OCI-LY3 (cell line): ENCODE data around the gene STK32B.

Experiments
- EZH2phosphoT487 ChIP-seq: fragments of 200-600 bp; shearing (Covaris generic); IDR thresholded peaks from 2 replicates; pipeline ENCODE4 v1.6.1; 2018; ENCODE audit warnings: antibody characterized with exemption, mixed run types, low read depth
- TF ChIP-seq, protein P1 (sequence below): fragments of 200-600, 300-600 bp; sonication (generic); IDR thresholded peaks from 2 replicates; pipeline ENCODE4 v1.5.1; 2014; ENCODE audit warnings: antibody characterized with exemption, low read length, low read depth

DNA sequence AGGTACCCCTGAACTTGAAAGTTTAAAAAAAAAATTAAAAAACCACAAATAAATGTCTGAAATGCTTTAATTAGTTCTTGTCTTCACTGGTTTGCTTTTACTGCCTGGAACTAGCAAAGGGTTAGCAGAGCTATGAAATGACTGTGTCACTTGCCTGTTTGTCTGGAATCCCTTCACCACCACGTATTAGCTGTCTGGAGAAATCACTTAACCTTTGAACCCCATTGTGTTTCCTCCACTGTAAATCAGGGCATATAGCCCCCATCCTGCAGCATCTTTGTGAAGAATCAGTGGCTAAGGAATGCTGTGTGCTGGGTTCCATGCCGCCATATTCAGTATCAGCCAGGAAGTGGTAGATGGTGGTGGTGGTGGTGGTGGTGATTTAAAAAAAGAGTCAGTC lies 38.3 kb upstream of the STK32B start:
- TF ChIP-seq, protein P1, sequence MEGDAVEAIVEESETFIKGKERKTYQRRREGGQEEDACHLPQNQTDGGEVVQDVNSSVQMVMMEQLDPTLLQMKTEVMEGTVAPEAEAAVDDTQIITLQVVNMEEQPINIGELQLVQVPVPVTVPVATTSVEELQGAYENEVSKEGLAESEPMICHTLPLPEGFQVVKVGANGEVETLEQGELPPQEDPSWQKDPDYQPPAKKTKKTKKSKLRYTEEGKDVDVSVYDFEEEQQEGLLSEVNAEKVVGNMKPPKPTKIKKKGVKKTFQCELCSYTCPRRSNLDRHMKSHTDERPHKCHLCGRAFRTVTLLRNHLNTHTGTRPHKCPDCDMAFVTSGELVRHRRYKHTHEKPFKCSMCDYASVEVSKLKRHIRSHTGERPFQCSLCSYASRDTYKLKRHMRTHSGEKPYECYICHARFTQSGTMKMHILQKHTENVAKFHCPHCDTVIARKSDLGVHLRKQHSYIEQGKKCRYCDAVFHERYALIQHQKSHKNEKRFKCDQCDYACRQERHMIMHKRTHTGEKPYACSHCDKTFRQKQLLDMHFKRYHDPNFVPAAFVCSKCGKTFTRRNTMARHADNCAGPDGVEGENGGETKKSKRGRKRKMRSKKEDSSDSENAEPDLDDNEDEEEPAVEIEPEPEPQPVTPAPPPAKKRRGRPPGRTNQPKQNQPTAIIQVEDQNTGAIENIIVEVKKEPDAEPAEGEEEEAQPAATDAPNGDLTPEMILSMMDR: no peak
- no peak for TF ChIP-seq EZH2phosphoT487
